Type B pancreatic cell (in vitro differentiated cells): ENCODE measurements around the gene SMARCAD1. TPM values are rescaled to one million over a fixed set of nuclear protein-coding genes. Genes with fewer than 3 reads are reported as not detected.

Experiments
- DNase-seq: peaks from one replicate; pipeline ENCODE4 v3.0.0; 2021; ENCODE audit warnings: mixed read lengths; ENCODE audit not compliant: unreplicated experiment; ENCODE audit errors: extremely low spot score
- H3K27ac Mint-ChIP-seq: 2 replicates; pipeline ENCODE4 v1.8.0; 2021; ENCODE audit warnings: mild to moderate bottlenecking, mixed read lengths
- H3K27me3 Mint-ChIP-seq: 2 replicates; pipeline ENCODE4 v1.8.0; 2021; ENCODE audit warnings: mixed read lengths
- H3K36me3 Mint-ChIP-seq: 2 replicates; pipeline ENCODE4 v1.8.0; 2021; ENCODE audit warnings: mixed read lengths
- H3K4me1 Mint-ChIP-seq: one replicate; pipeline ENCODE4 v1.8.0; 2021; ENCODE audit warnings: mixed read lengths; ENCODE audit not compliant: unreplicated experiment
- H3K4me3 Mint-ChIP-seq: 2 replicates; pipeline ENCODE4 v1.8.0; 2021; ENCODE audit warnings: mild to moderate bottlenecking, mixed read lengths
- H3K9me3 Mint-ChIP-seq: 2 replicates; pipeline ENCODE4 v1.8.0; 2021; ENCODE audit warnings: mixed read lengths
- CTCF ChIP-seq: fragments of 200-600 bp; sonication (generic); conservative IDR thresholded peaks from 2 replicates; pipeline ENCODE4 v1.5.0; 2021; ENCODE audit warnings: antibody characterized with exemption, mild to moderate bottlenecking
- total RNA-seq: library from RNA; stranded (reverse); gene quantifications from 2 replicates; pipeline ENCODE4 v1.2.1, GENCODE V29; 2021; ENCODE audit warnings: low replicate concordance

Gene SMARCAD1
- total RNA-seq, 1 donor from 2014 or later = 52.3 TPM

GRCh38 chr4:94214703-94215319 lies 7.1 kb downstream of the SMARCAD1 start:
- Mint-ChIP-seq H3K27ac (no peak overlapping the region), H3K9me3 (peaks cover 8% of the 10 kb centered on the region), H3K36me3 (peaks cover 68% of the 10 kb centered on the region), H3K4me1 (peaks cover 12% of the 10 kb centered on the region), H3K27me3 (no peaks in the 10 kb centered on the region), H3K4me3 (no peak overlapping the region)
- TF ChIP-seq CTCF = no peak
- no peak for DNase-seq

DNA sequence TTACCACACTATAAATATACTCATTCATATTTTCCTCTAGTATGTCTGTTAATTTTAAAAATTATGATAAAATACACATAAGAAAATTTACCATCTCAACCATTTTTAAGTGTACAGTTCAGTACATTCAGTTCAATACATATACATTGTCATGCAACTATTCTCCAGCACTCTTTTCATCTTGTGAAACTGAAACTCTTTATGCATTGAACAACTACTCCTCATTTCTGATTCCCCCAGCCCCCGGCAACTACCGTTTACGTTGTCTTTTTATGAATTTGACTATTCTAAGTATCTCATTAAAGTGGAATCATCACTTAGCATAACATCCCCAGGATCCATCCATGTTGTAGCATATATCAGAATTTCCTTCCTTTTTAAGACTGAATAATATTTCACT lies 8.7 kb downstream of the SMARCAD1 start:
- H3K9me3 Mint-ChIP-seq = peaks cover 8% of the 10 kb centered on the region
- peaks cover 61% of the 10 kb centered on the region for H3K36me3 Mint-ChIP-seq
- H3K4me1 Mint-ChIP-seq = peaks cover 6% of the 10 kb centered on the region
- DNase-seq = no peak
- H3K27ac Mint-ChIP-seq = no peak overlapping the region
- TF ChIP-seq CTCF = no peak
- no peak overlapping the region for H3K4me3 Mint-ChIP-seq
- H3K27me3 Mint-ChIP-seq = no peaks in the 10 kb centered on the region

- Mint-ChIP-seq H3K27me3 (no peaks in the 10 kb centered on the region), H3K4me1 (no peaks in the 10 kb centered on the region), H3K9me3 (no peaks in the 10 kb centered on the region), H3K4me3 (no peak overlapping the region), H3K36me3 (peaks cover 44% of the 10 kb centered on the region), H3K27ac (no peak overlapping the region)
- TF ChIP-seq CTCF = no peak
- DNase-seq = no peak
Measured at GRCh38 chr4:94219402-94219801, 11.7 kb downstream of the SMARCAD1 start.

DNA sequence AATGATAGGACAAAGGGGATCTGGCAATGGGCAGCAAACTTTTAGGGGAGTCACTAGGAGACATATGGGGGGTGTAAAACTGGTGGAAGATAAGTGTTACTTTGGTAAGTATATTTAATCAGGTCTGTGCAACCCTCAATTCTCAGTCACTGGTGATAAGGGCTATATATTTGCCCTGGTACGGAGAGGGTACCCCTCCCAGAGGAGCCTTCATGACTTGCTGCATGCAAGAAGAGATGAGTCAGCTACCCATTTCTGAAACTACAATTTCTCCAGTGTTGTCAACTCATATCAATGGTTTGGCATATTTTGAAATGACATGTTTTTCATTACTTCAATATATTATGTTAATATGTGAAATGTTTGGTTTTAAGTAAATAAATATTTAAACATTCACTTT lies 14.3 kb downstream of the SMARCAD1 start:
- H3K4me1 Mint-ChIP-seq = no peaks in the 10 kb centered on the region
- no peak for TF ChIP-seq CTCF
- H3K27ac Mint-ChIP-seq = no peak overlapping the region
- H3K9me3 Mint-ChIP-seq = no peaks in the 10 kb centered on the region
- H3K4me3 Mint-ChIP-seq = no peak overlapping the region
- DNase-seq = no peak
- H3K36me3 Mint-ChIP-seq = peaks cover 38% of the 10 kb centered on the region
- no peaks in the 10 kb centered on the region for H3K27me3 Mint-ChIP-seq

DNA sequence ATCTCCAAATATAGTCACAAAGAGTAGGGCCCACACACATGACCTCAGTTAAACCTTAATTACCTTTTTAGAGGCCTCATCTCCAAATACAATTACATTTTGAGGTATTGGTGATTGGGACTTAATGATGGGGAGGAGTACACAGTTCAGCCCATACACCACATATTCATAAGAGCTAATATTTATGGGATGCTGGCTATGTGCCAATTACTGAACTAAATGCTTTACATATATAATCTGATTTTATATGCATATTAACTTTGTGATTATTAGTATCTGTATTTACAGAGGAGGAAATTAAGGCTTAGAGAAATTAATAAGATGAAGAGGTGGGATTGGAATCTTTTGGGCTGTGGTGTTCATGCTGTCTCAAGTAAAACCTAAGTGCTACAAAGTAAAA lies 17.8 kb downstream of the SMARCAD1 start:
- H3K36me3 Mint-ChIP-seq = peaks cover 34% of the 10 kb centered on the region
- TF ChIP-seq CTCF = no peak
- no peak overlapping the region for H3K4me3 Mint-ChIP-seq
- DNase-seq = no peak
- H3K9me3 Mint-ChIP-seq = no peaks in the 10 kb centered on the region
- no peaks in the 10 kb centered on the region for H3K27me3 Mint-ChIP-seq
- H3K4me1 Mint-ChIP-seq = no peaks in the 10 kb centered on the region
- no peak overlapping the region for H3K27ac Mint-ChIP-seq

DNA sequence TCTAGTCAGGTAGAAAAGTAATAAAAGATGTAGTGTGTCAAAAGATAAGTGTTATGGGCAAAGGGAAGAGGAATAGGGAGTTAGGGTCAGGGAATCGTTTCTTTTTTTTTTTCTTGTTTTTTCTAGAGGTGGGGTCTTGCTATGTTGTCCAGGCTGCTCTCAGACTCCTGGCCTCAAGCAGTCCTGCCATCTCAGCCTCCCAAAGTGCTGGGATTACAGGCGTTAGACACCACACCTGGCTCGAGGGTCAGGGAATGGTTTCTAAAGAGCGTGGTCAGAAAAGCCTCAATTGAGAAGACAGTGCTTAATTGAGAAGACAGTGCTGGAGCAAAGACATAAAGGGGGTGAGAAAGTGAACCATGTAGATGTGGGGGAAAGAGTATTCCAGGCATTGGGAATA lies 19.1 kb downstream of the SMARCAD1 start:
- Mint-ChIP-seq H3K9me3 (no peaks in the 10 kb centered on the region), H3K27ac (no peak overlapping the region), H3K4me3 (no peak overlapping the region), H3K4me1 (no peaks in the 10 kb centered on the region), H3K27me3 (no peaks in the 10 kb centered on the region), H3K36me3 (peaks cover 35% of the 10 kb centered on the region)
- no peak for DNase-seq
- TF ChIP-seq CTCF = no peak
